ENCODE measurements around the gene HSD17B1. TPM values are rescaled to one million over a fixed set of nuclear protein-coding genes. Genes with fewer than 3 reads are reported as not detected.
"Not testable (repeated sequence)": the region's sequence is repeated elsewhere in the genome, so short reads cannot be mapped to it uniquely, and the experiment has no call there.

HSD17B1 gene
- total and polyA plus RNA-seq, 7 donors: 0.16 to 5.3 (median 1.4) TPM

DNA sequence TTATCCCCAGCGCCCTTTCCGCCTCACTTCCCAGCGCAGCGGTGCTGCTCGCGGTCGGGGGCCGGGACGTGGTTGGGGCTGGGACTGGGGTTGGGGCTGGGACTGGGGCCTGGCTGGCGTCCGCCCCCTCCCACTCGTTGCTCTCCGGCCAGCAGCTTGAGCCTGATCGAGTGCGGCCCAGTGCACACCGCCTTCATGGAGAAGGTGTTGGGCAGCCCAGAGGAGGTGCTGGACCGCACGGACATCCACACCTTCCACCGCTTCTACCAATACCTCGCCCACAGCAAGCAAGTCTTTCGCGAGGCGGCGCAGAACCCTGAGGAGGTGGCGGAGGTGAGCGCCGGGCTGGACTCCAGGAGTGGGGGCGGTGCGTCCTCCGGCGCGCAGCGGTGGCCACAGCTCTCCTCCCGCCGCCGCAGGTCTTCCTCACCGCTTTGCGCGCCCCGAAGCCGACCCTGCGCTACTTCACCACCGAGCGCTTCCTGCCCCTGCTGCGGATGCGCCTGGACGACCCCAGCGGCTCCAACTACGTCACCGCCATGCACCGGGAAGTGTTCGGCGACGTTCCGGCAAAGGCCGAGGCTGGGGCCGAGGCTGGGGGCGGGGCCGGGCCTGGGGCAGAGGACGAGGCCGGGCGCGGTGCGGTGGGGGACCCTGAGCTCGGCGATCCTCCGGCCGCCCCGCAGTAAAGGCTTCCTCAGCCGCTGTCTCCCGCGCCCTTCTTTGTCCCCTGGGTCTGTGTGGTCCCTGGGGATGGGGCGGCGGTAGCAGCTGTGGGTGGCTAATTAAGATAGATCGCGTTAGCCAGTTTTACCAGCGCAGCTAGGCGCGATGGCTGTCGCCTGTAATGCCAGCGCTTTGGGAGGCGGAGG is 1.8 kb downstream of the HSD17B1 start:
- TF ChIP-seq POLR2AphosphoS5 (IDR thresholded peaks at IDR 0.05): peak; percentile 74 to 93 (median 90)
- TF ChIP-seq POLR2A (IDR thresholded peaks at IDR 0.05): peak; percentile 75 to 80
- TF ChIP-seq, protein P1, sequence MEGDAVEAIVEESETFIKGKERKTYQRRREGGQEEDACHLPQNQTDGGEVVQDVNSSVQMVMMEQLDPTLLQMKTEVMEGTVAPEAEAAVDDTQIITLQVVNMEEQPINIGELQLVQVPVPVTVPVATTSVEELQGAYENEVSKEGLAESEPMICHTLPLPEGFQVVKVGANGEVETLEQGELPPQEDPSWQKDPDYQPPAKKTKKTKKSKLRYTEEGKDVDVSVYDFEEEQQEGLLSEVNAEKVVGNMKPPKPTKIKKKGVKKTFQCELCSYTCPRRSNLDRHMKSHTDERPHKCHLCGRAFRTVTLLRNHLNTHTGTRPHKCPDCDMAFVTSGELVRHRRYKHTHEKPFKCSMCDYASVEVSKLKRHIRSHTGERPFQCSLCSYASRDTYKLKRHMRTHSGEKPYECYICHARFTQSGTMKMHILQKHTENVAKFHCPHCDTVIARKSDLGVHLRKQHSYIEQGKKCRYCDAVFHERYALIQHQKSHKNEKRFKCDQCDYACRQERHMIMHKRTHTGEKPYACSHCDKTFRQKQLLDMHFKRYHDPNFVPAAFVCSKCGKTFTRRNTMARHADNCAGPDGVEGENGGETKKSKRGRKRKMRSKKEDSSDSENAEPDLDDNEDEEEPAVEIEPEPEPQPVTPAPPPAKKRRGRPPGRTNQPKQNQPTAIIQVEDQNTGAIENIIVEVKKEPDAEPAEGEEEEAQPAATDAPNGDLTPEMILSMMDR (IDR thresholded peaks at IDR 0.05): no peak
- no peak for TF ChIP-seq EP300 (IDR thresholded peaks at IDR 0.05)
- H3K36me3 ChIP-seq: peaks cover 0 to 5% (median 0%) of the 10 kb centered on the region in 4 donors
- 1% methylated on average over 82 of the region's 82 CpGs for WGBS, 2 donors
- peak; percentile 95 for DNase-seq
- peaks cover 0 to 30% (median 28%) of the 10 kb centered on the region in 4 donors for H3K4me1 ChIP-seq
- H3K4me3 ChIP-seq: peak overlapping the region; percentile 65 to 81 (median 76)
- H3K27ac ChIP-seq: peak overlapping the region; percentile 84 to 87 (median 84)
- H3K27me3 ChIP-seq: no peaks in the 10 kb centered on the region
- H3K9me3 ChIP-seq: no peaks in the 10 kb centered on the region
- intact Hi-C loops (cut with DNase I): no loop called here

DNA sequence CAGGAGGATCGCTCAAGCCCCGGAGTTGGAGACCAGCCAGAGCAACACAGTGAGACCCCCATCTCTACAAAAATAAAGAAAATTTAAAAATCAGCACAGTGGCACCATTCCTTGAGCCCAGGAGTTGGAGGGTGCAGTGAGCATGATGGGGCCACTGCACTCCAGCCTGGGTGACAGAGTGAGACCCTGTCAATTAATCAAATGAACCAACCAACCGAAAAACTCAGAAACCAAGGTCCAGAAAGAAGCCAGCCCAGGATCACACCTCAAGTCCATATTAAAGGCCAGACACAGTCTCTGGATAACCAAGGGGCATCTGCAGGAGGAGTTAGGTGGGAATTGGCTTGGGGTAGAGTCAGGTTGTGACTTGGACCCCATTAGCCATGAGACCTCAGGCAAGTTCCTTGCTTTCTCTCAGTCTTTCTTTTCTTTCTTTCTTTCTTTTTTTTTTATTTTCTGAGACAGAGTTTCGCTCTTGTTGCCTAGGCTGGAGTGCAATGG is 2.4 kb downstream of the HSD17B1 start:
- H3K27ac ChIP-seq: peak overlapping the region; percentile 84 to 87 (median 84)
- no peaks in the 10 kb centered on the region for H3K27me3 ChIP-seq
- intact Hi-C loops (cut with DNase I): no loop called here
- H3K9me3 ChIP-seq: no peaks in the 10 kb centered on the region
- TF ChIP-seq POLR2AphosphoS5 (IDR thresholded peaks at IDR 0.05) (no peak), EP300 (IDR thresholded peaks at IDR 0.05) (no peak), POLR2A (IDR thresholded peaks at IDR 0.05) (no peak)
- TF ChIP-seq, protein P1 (IDR thresholded peaks at IDR 0.05): no peak
- peaks cover 0 to 5% (median 0%) of the 10 kb centered on the region in 4 donors for H3K36me3 ChIP-seq
- 25% methylated on average over 4 of the region's 4 CpGs for WGBS, 2 donors
- peak overlapping the region; percentile 65 to 81 (median 76) for H3K4me3 ChIP-seq
- DNase-seq: no peak
- peaks cover 0 to 30% (median 28%) of the 10 kb centered on the region in 4 donors for H3K4me1 ChIP-seq

DNA sequence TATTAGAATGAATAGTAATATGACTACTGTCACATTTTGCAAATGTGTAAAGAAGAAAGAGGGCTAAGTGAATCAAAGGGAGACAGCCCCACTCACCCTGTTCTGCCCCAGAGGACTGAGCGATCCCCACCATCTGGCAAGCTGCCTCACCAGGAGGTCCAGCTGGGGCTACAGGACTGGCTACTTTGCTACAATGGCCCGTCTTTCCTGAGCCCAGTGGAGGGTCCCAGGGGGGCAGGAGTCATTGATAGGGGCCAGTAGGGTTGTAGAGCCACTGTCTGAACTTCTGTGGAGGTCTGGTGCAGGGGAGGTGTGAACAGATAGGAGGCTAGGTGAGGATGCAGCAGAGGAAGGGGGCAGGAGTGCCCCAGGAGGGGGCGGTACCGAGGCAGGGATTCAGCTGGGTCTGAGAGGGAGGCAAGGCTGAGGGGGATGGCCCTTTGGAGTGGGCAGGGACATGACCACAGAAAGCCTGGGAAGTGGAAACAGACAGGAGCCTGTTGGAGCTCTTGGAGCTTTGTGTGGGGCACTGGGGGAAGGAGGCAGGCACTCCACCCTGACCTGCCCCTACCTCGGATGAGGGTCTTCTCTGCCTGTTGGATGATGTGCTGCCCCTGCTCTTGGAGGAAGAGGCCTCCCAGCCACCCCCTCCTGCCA is 3.4 kb downstream of the HSD17B1 start:
- H3K4me3 ChIP-seq; H3K9me3 ChIP-seq; H3K36me3 ChIP-seq; intact Hi-C loops (cut with DNase I); H3K27me3 ChIP-seq; DNase-seq: not testable (repeated sequence)
- H3K4me1 ChIP-seq: peaks cover 0 to 32% (median 29%) of the 10 kb centered on the region in 4 donors
- 73 to 74% methylated on average over 5 of the region's 5 CpGs for WGBS, 2 donors
- H3K27ac ChIP-seq: peak overlapping the region in 2 of 4 donors; percentile 84 to 87

DNA sequence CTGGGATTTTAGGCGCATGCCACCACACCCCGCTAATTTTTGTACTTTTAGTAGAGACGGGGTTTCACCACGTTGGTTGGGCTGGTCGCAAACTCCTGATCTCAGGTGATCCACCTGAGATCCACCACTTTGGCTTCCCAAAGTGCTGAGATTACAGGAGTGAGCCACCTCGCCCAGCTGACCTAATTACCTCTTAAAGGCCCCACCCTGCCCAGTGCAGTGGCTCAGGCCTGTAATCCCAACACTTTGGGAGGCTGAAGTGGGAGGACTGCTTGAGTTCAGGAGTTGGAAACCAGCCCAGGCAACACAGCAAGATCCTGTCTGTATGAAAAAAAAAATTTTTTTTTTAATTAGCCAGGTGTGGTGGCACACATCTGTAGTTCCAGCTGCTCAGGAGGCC is 6.4 kb downstream of the HSD17B1 start:
- peaks cover 0 to 44% (median 36%) of the 10 kb centered on the region in 4 donors for H3K4me1 ChIP-seq

More for the DNA sequence above, 6.4 kb downstream of the HSD17B1 start:
- intact Hi-C loops (cut with DNase I): no loop called here
- peaks cover 0 to 3% (median 0%) of the 10 kb centered on the region in 4 donors for H3K36me3 ChIP-seq
- WGBS, 2 donors: 43 to 84% methylated on average over 6 of the region's 6 CpGs
- no peak for DNase-seq
- H3K9me3 ChIP-seq: no peaks in the 10 kb centered on the region
- TF ChIP-seq POLR2AphosphoS5 (IDR thresholded peaks at IDR 0.05) (no peak), POLR2A (IDR thresholded peaks at IDR 0.05) (no peak), EP300 (IDR thresholded peaks at IDR 0.05) (no peak)
- TF ChIP-seq, protein P1 (IDR thresholded peaks at IDR 0.05): no peak
- no peak overlapping the region for H3K27ac ChIP-seq
- H3K4me3 ChIP-seq: no peak overlapping the region
- H3K27me3 ChIP-seq: no peaks in the 10 kb centered on the region

Data from sigmoid colon (tissue), 7 donors.